Endothelial cell of umbilical vein (primary cell): ENCODE measurements around the gene LNX2. TPM values are rescaled to one million over a fixed set of nuclear protein-coding genes. Genes with fewer than 3 reads are reported as not detected.
A peak's percentile ranks its signal among the peaks of the same experiment; 100 is the strongest.

Experiments used
- BruUV-seq: library from RNA; stranded (reverse); fragments of 400-500 nt; replicated peaks from 2 replicates; lab custom pipeline; 2021; lab: Mats Ljungman, UMichigan
- CTCF ChIA-PET: fragments of 300-600, 350-600 bp; sonication (Branson Sonifier 250); formaldehyde crosslinking; loops from one replicate; lab custom pipeline; 2021; ENCODE audit warnings: antibody characterized with exemption, inconsistent platforms; lab: Charles Lee
- POLR2A ChIA-PET: fragments of 300-600, 350-600 bp; sonication (Branson Sonifier 250); formaldehyde crosslinking; loops from one replicate; lab custom pipeline; 2021; ENCODE audit warnings: antibody characterized with exemption, inconsistent platforms; lab: Charles Lee
- DNase-seq: peaks from one replicate; pipeline ENCODE4 v3.0.0-alpha.2; 2011; ENCODE audit warnings: low read depth, low spot score
- FAIRE-seq: peaks from 2 replicates; lab custom pipeline; 2011; peaks lifted over from hg19 to GRCh38; lab: Jason Lieb, UNC
- H2AFZ ChIP-seq: 2 replicates; pipeline ENCODE4 v1.6.0; 2012; ENCODE audit warnings: low read depth, low read length, control low read depth, inconsistent platforms
- H3K27ac ChIP-seq: 2 replicates; pipeline ENCODE4 v1.5.1; 2011; ENCODE audit warnings: low read depth, mild to moderate bottlenecking, control low read depth, low read length, moderate library complexity; ENCODE audit not compliant: insufficient read depth
- H3K27me3 ChIP-seq, 2 experiments: 2 replicates each; pipeline versions ENCODE4 v1.6.0 to v1.6.1; 2011; ENCODE audit warnings: low read length in 2 of 2, mixed read lengths in 1 of 2; ENCODE audit not compliant: control insufficient read depth in 2 of 2, insufficient read depth in 2 of 2
- H3K36me3 ChIP-seq, 2 experiments: 2 replicates in 1 of 2; 3 replicates in 1 of 2; pipeline ENCODE4 v1.5.1; 2011; ENCODE audit warnings: low read length in 2 of 2, mild to moderate bottlenecking in 1 of 2, moderate library complexity in 1 of 2; ENCODE audit not compliant: control insufficient read depth in 2 of 2, insufficient read depth in 2 of 2; ENCODE audit errors: extremely low read depth in 1 of 2
- H3K4me1 ChIP-seq: 3 replicates; pipeline ENCODE4 v1.5.1; 2011; ENCODE audit warnings: mild to moderate bottlenecking, low read length; ENCODE audit not compliant: control insufficient read depth, insufficient read depth; ENCODE audit errors: extremely low read depth
- H3K4me2 ChIP-seq: 2 replicates; pipeline ENCODE4 v1.6.1; 2011; ENCODE audit warnings: low read length, control low read depth, mixed read lengths; ENCODE audit not compliant: insufficient read depth
- H3K4me3 ChIP-seq, 3 experiments: fragments of 200-600 bp in 1 of 3; sonication (generic), shearing (Covaris generic) in 1 of 3; replicated peaks in 1 of 3; 2 replicates each; pipeline ENCODE4 v1.5.1; 2011 to 2016; ENCODE audit warnings: control low read depth in 3 of 3, low read length in 3 of 3, mild to moderate bottlenecking in 2 of 3, inconsistent platforms in 1 of 3, low read depth in 1 of 3, moderate library complexity in 1 of 3; ENCODE audit not compliant: insufficient read depth in 1 of 3
- H3K79me2 ChIP-seq: 2 replicates; pipeline ENCODE4 v1.6.0; 2012; ENCODE audit warnings: low read length, inconsistent platforms; ENCODE audit not compliant: control insufficient read depth, insufficient read depth
- H3K9ac ChIP-seq: replicated peaks from 2 replicates; pipeline ENCODE3; 2011; ENCODE audit warnings: low read length, control low read depth; ENCODE audit not compliant: insufficient read depth; ENCODE audit errors: extremely low read depth
- H3K9me1 ChIP-seq: replicated peaks from 3 replicates; pipeline ENCODE4 v1.6.0; 2011; ENCODE audit warnings: mild to moderate bottlenecking, low read length; ENCODE audit not compliant: control insufficient read depth, insufficient read depth; ENCODE audit errors: extremely low read depth
- H3K9me3 ChIP-seq: replicated peaks from 2 replicates; pipeline ENCODE4 v1.5.1; 2012; ENCODE audit warnings: low read length, inconsistent platforms; ENCODE audit not compliant: control insufficient read depth, insufficient read depth
- H4K20me1 ChIP-seq: replicated peaks from 2 replicates; pipeline ENCODE3; 2011; ENCODE audit warnings: mild to moderate bottlenecking, low read length; ENCODE audit not compliant: control insufficient read depth, insufficient read depth; ENCODE audit errors: extremely low read depth
- EZH2 ChIP-seq: IDR thresholded peaks from 2 replicates; pipeline ENCODE4 v1.6.1; 2012; ENCODE audit warnings: borderline replicate concordance, low read depth, mild to moderate bottlenecking, moderate library complexity, low read length, inconsistent platforms; ENCODE audit not compliant: severe bottlenecking
- FOS ChIP-seq: IDR thresholded peaks from 2 replicates; pipeline ENCODE4 v1.6.1; 2011; ENCODE audit warnings: mild to moderate bottlenecking, low read length, moderate library complexity, borderline replicate concordance; ENCODE audit not compliant: insufficient read depth
- GATA2 ChIP-seq: IDR thresholded peaks from 2 replicates; pipeline ENCODE4 v1.7.0; 2011; ENCODE audit warnings: low read depth, mild to moderate bottlenecking, moderate library complexity, mixed read lengths, low read length; ENCODE audit not compliant: insufficient read length, insufficient read depth
- JUN ChIP-seq: IDR thresholded peaks from 2 replicates; pipeline ENCODE4 v1.6.1; 2011; ENCODE audit warnings: borderline replicate concordance, low read depth; ENCODE audit not compliant: insufficient read length, insufficient read depth
- MAX ChIP-seq: IDR thresholded peaks from 2 replicates; pipeline ENCODE4 v1.6.1; 2011; ENCODE audit not compliant: insufficient read depth, insufficient read length
- MYC ChIP-seq: IDR thresholded peaks from one replicate; pipeline ENCODE4 v1.6.1; 2011; ENCODE audit warnings: mild to moderate bottlenecking, low read depth, low read length
- POLR2A ChIP-seq: IDR thresholded peaks from 2 replicates; pipeline ENCODE4 v1.6.1; 2012; ENCODE audit warnings: low read depth, mild to moderate bottlenecking, control low read depth, low read length
- POLR2AphosphoS5 ChIP-seq: IDR thresholded peaks from 2 replicates; pipeline ENCODE4 v1.6.1; 2012; ENCODE audit warnings: low read depth, mild to moderate bottlenecking, control low read depth, low read length, moderate library complexity; ENCODE audit not compliant: insufficient read depth
- dilution Hi-C: fragments of 300-500 bp; cut with MboI; formaldehyde crosslinking; loops from one replicate; pipeline ENCODE4 v1.15.0; 2019; ENCODE audit warnings: low sequenced_read_pairs; ENCODE audit not compliant: extremely low pct_ligation_motif_present
- intact Hi-C: fragments of 100-400 bp; cut with micrococcal nuclease; formaldehyde crosslinking; loops from one replicate; pipeline ENCODE4 v1.10.0; 2022
- polyA plus RNA-seq, 4 experiments: library from polyadenylated mRNA; depleted of rRNA in 3 of 4; stranded (reverse) in 3 of 4; unstranded in 1 of 4; fragments of >200 nt; gene quantifications; 2 replicates each; pipeline versions ENCODE4 v1.2.1 to v1.2.3, GENCODE V29; 2011 to 2012; ENCODE audit warnings: missing spikeins in 1 of 4
- total RNA-seq: library from RNA; stranded (reverse); gene quantifications from 2 replicates; pipeline ENCODE4 v1.2.3, GENCODE V29; 2021
- TF ChIP-seq, protein P1 (sequence below), 2 donors: IDR thresholded peaks; 1 replicate in 1 of 2; 2 replicates in 1 of 2; pipeline ENCODE4 v1.5.1; 2011; ENCODE audit warnings: low read length in 2 of 2, mild to moderate bottlenecking in 2 of 2, moderate library complexity in 2 of 2, control low read depth in 1 of 2, inconsistent platforms in 1 of 2, low read depth in 1 of 2; ENCODE audit not compliant: insufficient read depth in 1 of 2; ENCODE audit errors: extremely low read depth in 1 of 2

The LNX2 gene
- total and polyA plus RNA-seq, 2 donors (not counting 3 experiments of a cell fraction or from before 2014, with no cell fraction given): 7.0 to 9.1 TPM

DNA sequence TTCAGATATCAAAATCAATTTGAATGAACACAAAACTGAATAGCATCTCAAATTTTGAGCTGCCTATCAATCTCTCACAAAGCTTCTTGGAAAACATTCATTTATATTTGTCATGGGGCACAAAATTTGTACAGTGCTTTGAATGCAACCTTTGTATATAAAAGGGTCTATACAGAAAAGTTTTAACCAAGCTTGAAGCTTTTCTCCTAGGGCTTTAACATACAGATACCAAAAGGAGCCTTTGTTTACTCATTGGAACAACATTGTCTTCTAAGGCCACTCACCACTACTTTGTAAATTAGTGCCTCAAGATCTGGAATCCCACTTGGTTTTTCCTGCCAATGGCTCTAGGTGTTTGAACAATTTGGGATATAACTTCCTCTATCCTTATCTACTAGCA is 21.2 kb downstream of the LNX2 start:
- peak overlapping the region; percentile 39 for H3K27ac ChIP-seq
- H3K79me2 ChIP-seq: peaks cover 51% of the 10 kb centered on the region
- CTCF ChIA-PET: interaction anchor here (0.9 to 2.0 kb wide), 3 partner anchors 26 to 43 kb away, joined by 3 to 6 read pairs (median 5); no protein-coding TSS in a partner anchor

More for the DNA sequence above, 21.2 kb downstream of the LNX2 start:
- no peak for DNase-seq
- Histone ChIP-seq H3K27me3 (no peaks in the 10 kb centered on the region), H3K4me3 (no peak overlapping the region), H3K9me3 (no peaks in the 10 kb centered on the region), H3K9ac (no peak overlapping the region), H4K20me1 (no peaks in the 10 kb centered on the region), H3K36me3 (no peaks in the 10 kb centered on the region), H2AFZ (no peak overlapping the region), H3K4me2 (peak overlapping the region; percentile 59), H3K9me1 (peaks cover 2% of the 10 kb centered on the region), H3K4me1 (peaks cover 16% of the 10 kb centered on the region)
- no peak for FAIRE-seq
- no TSS peak for BruUV-seq
- POLR2A ChIA-PET: interaction anchor here (1.5 kb wide), 1 partner anchor 22 kb away, joined by 3 read pairs; the partner anchor contains the start of gene LNX2
- intact Hi-C loops: no loop called here
- dilution Hi-C loops: no loop called here
- TF ChIP-seq MAX (no peak), EZH2 (no peak), POLR2AphosphoS5 (no peak), GATA2 (no peak), JUN (no peak), POLR2A (no peak), MYC (no peak), FOS (no peak)
- TF ChIP-seq, protein P1, sequence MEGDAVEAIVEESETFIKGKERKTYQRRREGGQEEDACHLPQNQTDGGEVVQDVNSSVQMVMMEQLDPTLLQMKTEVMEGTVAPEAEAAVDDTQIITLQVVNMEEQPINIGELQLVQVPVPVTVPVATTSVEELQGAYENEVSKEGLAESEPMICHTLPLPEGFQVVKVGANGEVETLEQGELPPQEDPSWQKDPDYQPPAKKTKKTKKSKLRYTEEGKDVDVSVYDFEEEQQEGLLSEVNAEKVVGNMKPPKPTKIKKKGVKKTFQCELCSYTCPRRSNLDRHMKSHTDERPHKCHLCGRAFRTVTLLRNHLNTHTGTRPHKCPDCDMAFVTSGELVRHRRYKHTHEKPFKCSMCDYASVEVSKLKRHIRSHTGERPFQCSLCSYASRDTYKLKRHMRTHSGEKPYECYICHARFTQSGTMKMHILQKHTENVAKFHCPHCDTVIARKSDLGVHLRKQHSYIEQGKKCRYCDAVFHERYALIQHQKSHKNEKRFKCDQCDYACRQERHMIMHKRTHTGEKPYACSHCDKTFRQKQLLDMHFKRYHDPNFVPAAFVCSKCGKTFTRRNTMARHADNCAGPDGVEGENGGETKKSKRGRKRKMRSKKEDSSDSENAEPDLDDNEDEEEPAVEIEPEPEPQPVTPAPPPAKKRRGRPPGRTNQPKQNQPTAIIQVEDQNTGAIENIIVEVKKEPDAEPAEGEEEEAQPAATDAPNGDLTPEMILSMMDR (IDR thresholded peaks at IDR 0.05; ENCODE audit: extremely low read depth in 1 of 2, insufficient read depth in 1 of 2, low read depth in 1 of 2, low read length in 2 of 2): no peak
